GM19023 (cell line): ENCODE measurements around the gene EIF3J.
A peak's percentile ranks its signal among the peaks of the same experiment; 100 is the strongest.
"Not testable (repeated sequence)": the region's sequence is repeated elsewhere in the genome, so short reads cannot be mapped to it uniquely, and the experiment has no call there.

Experiments
- ATAC-seq: cut with Tn5 transposase; IDR thresholded peaks from one replicate; pipeline ENCODE4 v1.9.1; 2021; ENCODE audit warnings: mild to moderate bottlenecking, moderate library complexity; ENCODE audit not compliant: unreplicated experiment

Gene EIF3J, protein sequence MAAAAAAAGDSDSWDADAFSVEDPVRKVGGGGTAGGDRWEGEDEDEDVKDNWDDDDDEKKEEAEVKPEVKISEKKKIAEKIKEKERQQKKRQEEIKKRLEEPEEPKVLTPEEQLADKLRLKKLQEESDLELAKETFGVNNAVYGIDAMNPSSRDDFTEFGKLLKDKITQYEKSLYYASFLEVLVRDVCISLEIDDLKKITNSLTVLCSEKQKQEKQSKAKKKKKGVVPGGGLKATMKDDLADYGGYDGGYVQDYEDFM

DNA sequence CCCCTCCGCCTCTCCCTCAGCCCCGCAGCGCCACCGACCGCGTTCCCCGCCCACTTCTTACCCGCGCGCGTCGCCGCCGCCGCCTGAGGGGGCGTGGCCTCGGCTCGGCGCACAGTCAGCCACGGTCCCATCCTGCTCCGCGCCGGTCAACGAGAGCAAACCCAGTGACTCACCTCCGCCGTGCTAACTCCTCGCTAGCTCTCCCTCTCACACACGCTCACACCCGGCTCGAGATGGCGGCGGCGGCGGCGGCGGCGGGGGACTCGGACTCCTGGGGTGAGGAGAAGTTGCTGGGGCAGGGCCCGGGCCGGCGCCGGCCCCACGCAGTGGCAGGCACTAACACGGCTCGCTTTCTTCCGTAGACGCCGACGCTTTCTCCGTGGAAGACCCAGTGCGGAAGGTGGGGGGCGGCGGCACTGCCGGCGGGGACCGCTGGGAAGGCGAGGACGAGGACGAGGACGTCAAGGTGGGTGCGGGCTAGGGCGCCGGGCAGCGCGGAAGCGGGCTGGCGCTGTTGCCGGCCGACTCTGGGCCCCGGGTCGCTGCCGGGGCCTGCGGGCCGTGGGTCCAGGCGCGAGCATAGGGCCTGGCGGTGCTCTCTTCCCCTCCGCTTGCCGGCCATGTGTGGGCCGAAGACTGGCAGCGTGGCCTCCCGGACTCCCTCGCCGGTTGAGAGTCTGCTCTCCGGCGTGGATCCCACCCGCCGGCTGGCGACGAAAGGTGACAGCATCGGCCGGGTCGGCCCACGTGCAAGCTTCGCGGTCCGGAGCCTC, at the start of gene EIF3J:
Gene EIF3J, plus strand, starts transcription at position 186 of the 773 bp plus-strand sequence. Its CDS starts 48 bp downstream, at position 234.
- peak; percentile 89 for ATAC-seq

- ATAC-seq = no peak
These were observed 47.5 kb upstream of the EIF3J start for GRCh38 chr15:44489464-44489863.

DNA sequence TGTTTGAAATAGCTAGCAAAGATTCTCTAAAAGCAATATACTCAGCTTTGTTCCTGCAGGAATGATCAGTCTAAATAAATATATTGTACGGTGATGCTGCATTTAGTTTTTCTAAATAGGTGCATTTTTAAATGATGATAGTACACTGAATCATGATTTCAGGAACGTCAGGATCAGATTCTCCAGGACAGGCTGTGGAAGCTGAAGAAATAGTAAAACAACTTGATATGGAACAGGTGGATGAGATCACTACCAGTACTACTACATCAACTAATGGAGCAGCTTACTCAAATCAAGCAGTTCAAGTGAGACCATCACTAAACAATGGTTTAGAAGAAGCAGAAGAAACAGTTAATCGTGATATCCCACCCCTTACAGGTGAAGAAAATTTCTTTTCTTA, 46.3 kb upstream of the EIF3J start:
- ATAC-seq = no peak

DNA sequence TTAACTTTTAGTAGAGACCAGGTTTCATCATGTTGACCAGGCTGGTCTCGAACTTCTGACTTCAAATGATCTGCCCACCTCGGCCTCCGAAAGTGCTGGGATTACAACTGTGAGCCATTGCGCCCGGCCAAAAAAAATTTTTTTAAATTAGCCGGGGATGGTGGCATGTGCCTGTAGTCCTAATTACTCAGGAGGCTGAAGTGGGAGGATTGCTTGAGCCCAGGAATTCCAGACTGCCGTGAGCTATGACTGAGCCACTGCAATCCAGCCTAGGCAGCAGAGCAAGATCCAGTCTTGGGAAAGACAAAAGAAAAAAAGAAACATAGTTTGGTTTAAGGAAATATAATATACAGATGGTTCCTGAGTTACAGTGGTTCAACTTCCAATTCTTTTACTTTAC, 44.9 kb upstream of the EIF3J start:
- ATAC-seq = no peak

- no peak for ATAC-seq
These were observed 44.3 kb upstream of the EIF3J start for GRCh38 chr15:44492672-44493071.

GRCh38 chr15:44495562-44495961, 41.4 kb upstream of the EIF3J start:
- ATAC-seq = no peak

DNA sequence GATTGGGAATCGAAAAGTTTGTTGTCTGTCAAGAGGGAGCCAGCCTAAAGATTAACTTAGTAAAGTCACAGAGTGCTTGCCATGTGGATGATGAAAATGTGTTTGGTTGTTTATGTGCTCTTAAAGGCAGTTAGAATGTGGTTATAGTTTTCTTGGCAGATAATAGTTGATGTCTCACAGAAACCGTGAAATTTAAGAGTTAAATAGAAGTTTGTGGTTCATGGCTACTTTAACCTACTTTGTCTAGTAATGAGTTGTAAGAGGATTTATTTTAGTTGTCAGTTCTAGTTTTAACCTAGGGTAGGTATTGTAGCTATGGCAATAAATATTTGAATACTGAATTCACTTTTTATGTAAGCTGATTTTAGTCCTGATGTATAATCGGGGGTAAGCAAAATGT, 36.4 kb upstream of the EIF3J start:
- no peak for ATAC-seq

DNA sequence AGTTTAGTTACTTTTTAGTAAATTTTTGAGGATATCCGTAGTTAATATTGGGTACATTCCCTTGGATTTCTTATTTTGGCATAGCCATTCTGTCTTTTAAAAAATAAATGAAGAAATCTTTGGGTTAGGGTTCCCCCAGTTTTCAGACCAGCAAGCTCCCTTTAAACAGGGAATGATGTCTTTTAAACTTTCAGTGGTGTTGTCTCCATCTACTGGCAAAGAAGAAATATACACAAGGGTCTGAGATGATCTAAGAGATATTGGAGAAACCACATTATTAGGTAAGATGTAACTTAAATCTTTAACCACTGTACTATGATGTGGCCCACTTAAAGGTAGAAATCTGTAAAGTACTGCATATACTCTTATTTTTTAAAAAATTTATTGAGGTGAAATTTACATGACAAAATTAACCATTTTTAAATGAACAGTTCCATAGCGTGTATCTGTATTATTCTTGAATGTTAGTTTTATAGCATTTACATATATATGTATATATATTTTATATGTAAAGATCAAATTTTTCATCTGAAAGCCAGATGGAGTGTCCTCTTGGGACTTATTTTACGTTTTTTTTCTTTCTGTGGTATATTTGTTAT, 35.1 kb upstream of the EIF3J start:
- no peak for ATAC-seq

GRCh38 chr15:44516436-44516835, 20.5 kb upstream of the EIF3J start:
- ATAC-seq = no peak

DNA sequence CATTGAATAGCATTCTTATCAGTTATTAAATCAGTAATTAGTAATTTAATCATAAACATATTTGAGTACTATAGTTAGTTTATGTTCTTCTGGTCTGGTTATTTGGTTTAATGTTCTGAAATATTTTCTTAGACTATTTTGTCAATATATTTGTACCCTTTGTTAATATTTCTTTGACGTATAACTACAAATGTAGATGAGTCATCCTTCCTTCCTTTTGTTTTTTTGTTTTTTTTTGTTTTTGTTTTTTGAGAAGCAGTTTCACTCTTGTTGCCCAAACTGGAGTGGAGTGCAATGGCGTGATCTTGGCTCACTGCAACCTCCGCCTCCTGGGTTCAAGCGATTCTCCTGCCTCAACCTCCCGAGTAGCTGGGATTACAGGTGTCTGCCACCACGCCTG, 17.4 kb upstream of the EIF3J start:
- no peak for ATAC-seq

DNA sequence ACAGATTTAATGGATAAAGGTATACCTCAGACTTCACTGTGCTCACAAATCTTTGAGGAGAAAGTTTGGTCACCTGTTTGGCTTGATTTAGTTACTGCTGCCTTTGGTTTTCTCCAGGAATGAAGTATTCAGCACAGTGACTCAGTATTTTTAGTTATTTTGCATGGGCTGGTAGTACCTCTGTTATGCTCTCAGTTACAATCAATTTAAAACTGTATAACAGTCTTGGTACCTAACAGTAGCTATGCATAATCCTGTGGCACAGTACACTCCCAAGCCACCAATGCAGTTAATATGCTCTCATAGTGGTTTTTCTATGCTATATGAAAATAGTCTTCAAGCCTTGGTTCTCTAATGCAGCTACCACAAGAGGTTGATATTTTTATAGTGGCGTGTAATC, 11.9 kb upstream of the EIF3J start:
- no peak for ATAC-seq

- ATAC-seq = no peak
These were observed 9.7 kb upstream of the EIF3J start for GRCh38 chr15:44527241-44527640.

DNA sequence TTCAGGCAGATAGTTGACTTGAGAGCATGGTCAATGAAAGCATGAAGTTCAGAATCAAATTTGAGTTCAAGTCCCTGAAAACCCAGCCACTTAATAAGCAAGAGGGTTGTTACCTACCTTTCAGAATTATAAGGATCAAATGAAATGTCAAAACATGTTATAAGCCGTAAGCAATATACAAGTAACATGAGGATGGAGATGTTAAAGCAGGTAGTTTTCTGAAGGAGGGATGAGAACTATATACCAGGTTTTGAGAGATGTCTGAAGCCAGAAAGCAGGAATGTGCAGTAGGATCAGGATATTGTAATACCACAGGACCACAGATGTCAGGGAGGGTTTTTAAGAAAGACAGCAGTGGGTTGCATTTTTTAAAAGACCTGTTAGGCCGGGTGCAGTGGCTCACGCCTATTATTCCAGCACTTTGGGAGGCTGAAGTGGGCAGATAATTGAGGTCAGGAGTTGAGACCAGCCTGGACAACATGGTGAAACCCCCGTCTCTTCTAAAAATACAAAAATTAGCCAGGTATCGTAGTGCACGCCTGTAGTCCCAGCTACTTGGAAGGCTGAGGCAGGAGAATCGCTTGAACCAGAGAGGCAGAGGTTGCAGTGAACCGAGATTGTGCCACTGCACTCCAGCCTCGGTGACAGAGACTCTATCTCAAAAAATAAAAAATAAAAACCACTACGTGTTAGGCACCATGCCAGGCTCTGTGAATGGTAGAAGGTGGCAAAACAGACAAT, 6.9 kb upstream of the EIF3J start:
- no peak for ATAC-seq

DNA sequence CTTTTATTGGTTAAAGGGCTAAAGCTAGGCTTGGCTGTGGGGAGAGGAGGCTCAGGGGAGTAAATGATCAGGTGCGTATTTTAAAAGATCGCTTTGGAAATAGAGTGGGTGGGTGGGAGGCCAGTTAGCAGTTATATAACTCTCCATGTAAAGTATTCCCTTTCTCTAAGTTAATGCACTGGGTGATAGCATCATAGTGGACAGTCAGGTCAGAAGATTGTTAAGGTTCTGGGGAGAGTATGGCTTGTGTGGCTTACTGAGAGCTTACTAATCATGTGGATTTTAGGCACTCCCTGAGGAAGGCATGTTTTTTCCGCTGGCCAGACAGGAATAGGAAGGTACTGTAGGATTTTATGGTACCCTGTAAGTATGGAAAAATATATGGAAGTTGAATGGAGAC, 6.3 kb upstream of the EIF3J start:
- no peak for ATAC-seq

DNA sequence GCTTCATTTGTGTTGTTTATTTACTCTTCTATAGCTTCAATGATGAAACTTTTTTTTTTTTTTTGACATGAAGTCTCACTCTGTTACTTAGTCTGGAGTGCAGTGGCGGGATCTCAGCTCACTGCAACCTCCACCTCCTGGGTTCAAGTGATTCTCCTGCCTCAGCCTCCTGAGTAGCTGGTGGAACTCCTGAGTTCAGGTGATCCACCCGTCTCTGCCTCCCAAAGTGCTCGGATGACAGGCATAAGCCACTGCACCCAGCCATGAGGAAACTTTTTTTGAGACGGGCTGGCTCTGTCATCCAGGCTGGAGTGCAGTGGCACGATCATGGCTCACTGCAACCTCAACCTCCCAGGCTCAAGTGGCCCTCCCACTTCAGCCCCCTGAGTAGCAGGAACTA, 4.7 kb upstream of the EIF3J start:
- ATAC-seq = not testable (repeated sequence)

DNA sequence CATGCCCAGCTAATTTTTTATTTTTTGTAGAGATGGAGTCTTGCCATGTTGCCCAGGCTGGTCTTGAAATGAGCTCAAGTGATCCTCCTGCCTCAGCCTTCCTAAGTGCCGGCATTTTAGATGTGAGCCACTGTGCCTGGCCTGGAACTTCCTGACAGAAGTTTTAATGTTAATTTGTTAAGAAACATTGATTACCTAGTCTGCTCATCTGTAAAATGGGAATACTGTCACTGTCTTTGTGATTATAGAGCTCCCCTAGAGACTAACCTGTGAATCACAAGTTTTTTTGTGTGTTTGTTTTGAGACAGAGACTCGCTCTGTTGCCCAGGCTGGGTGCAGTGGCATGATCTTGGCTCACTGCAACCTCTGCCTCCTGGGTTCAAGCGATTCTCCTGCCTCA, 4.3 kb upstream of the EIF3J start:
- ATAC-seq = no peak

- no peak for ATAC-seq
These were observed 1.9 kb upstream of the EIF3J start for GRCh38 chr15:44535092-44535491.

DNA sequence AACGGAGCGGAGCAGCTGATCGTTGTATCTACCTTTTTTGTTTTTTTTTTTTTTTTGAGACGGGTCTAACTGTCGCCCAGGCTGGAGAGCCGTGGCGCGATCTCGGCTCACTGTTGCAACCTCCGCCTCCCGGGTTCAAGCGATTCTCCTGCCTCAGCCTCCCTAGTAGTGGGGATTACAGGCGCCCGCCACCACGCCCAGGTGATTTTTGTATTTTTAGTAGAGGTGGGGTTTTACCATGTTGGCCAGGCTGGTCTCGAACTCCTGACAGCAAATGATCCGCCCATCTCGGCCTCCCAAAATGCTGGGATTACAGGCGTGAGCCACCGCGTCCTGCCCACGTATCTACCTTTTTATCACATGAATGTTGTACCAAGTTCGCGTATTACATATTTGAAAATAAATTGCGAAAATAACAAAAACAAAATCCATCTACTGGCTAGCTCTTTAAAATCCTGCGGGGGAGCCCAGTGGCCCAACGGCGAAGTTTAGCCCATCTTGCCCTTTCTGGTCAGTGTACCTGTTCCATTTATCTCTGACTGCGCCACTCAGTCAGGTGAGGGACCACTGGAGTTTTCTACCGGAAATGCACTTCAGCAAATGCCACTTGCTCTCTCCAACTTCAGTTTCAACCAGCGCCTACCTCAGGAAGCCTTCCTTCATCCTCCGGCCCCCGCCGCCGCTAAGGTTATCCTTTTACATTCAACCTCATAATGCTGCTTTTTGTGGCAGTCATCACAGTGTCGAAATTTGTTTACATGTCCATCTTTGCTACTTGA, 1.2 kb upstream of the EIF3J start:
- ATAC-seq = peak; percentile 1

DNA sequence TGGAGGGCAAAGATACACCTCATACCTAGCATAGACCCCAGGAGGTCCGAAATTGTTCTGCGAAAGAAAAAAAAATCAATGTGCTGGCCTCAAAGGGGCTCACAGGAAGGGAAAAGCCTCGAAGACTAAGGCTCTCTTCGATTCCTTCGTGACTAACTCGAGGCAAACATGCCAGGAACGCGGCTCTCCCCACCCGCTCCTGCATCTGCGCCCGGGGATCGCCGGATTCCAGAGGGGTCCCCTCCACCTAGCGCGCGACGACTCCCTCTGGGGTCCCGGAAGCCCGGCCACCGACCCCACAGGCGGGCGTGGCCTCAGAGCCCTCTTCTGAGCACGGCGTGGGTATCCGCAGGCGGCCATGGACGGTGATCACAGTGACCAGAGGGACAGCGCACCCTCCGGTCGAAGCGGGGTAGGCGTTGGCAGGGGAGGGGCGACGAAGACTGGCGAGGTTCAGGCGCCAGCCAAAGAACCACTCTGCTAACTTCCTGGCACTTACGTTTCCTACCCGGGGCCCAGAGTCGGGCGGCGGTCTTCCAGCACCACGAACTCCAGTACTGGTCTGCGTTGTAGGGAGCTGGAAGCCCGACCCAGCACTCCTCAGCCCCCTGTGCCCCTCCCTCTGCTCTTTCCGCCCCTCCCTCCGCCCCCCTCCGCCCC, 515 bp upstream of the EIF3J start:
- peak; percentile 56 for ATAC-seq

- ATAC-seq = no peak
These were observed 841 bp downstream of the EIF3J start for GRCh38 chr15:44537735-44538240.
